Gastroesophageal sphincter (tissue), 3 donors: ENCODE measurements around the gene IZUMO4.

ENCODE experiments used
- CTCF ChIP-seq, 4 experiments: fragments of 200-600 bp in 2 of 4; fragments of 450-650 bp in 2 of 4; sonication (generic) in 1 of 4; IDR thresholded peaks; one replicate each; pipeline ENCODE4 v1.5.1; 2017 to 2019; ENCODE audit warnings: antibody characterized with exemption in 4 of 4, mild to moderate bottlenecking in 2 of 4, moderate library complexity in 2 of 4
- EP300 ChIP-seq: sonication (generic); formaldehyde crosslinking; IDR thresholded peaks from one replicate; pipeline ENCODE4 v1.6.1; 2017; ENCODE audit warnings: antibody characterized with exemption, mild to moderate bottlenecking

GRCh38 chr19:2070986-2071673 lies 25.6 kb upstream of the IZUMO4 start:
- TF ChIP-seq CTCF (IDR thresholded peaks at IDR 0.05) (no peak), EP300 (no peak)
